Ovary (tissue), 9 donors: ENCODE results near the gene FAM210A. TPM values are rescaled to one million over a fixed set of nuclear protein-coding genes. Genes with fewer than 3 reads are reported as not detected.

Experiments used
- DNase-seq, 5 donors: peaks; one replicate each; pipeline ENCODE4 v3.0.0-alpha.2; 2019 to 2020
- H3K27ac ChIP-seq, 2 donors: fragments of 200-600 bp; one replicate each; pipeline versions ENCODE4 v1.5.1 to v1.8.0; 2019 to 2022
- H3K27me3 ChIP-seq: fragments of 200-600 bp; one replicate; pipeline ENCODE4 v1.8.0; 2022
- H3K36me3 ChIP-seq: fragments of 200-600 bp; sonication (generic); one replicate; pipeline ENCODE4 v1.5.1; 2019
- H3K4me1 ChIP-seq: one replicate; pipeline ENCODE4 v1.8.1; 2013; ENCODE audit warnings: mild to moderate bottlenecking, moderate library complexity; ENCODE audit not compliant: insufficient read depth
- H3K4me3 ChIP-seq: fragments of 200-600 bp; sonication (generic); one replicate; pipeline ENCODE4 v1.5.1; 2017
- H3K9me3 ChIP-seq, 2 donors: fragments of 200-600 bp in 1 of 2; sonication (generic) in 1 of 2; one replicate each; pipeline versions ENCODE4 v1.5.1 to v1.8.1; 2013 to 2019; ENCODE audit warnings: mild to moderate bottlenecking in 1 of 2, moderate library complexity in 1 of 2
- EP300 ChIP-seq: sonication (generic); formaldehyde crosslinking; IDR thresholded peaks from one replicate; pipeline ENCODE4 v1.6.1; 2017; ENCODE audit warnings: antibody characterized with exemption
- POLR2A ChIP-seq: fragments of 450-650 bp; IDR thresholded peaks from one replicate; pipeline ENCODE4 v1.6.1; 2017; ENCODE audit warnings: antibody characterized with exemption, mild to moderate bottlenecking, moderate library complexity
- WGBS, 3 donors: extraction: QIAGEN DNeasy Blood & Tissue Kit in 1 of 3; methylation state at CpG; one replicate each; pipeline versions ENCODE4 v1.1.5 to v1.1.7; 2013 to 2017; 5-methylcytosine and 5-hydroxymethylcytosine counted together
- intact Hi-C, 4 donors: fragments of 100-400 bp; cut with DNase I; formaldehyde crosslinking; loops; one replicate each; pipeline versions ENCODE4 v1.11.0 to v1.15.1; 2022 to 2023
- polyA plus RNA-seq, 2 donors: library from polyadenylated mRNA; stranded (reverse); fragments of 200-250 nt in 1 of 2; fragments of 350-450 nt in 1 of 2; fragmentation: Illumina TruSeq in 1 of 2; extraction: RNeasy Lipid Tissue Mini Kit (QIAGEN cat#74804) in 1 of 2; gene quantifications; one replicate each; pipeline ENCODE4 v1.2.3, GENCODE V29; 2013 to 2014
- total RNA-seq, 7 donors: library from RNA; depleted of rRNA in 2 of 7; stranded (reverse); fragments of >200 nt in 2 of 7; fragmentation: NEBNext Ultra II Directional in 3 of 7; extraction: Animal tissue kit (Norgen Biotek cat#: 25700) in 3 of 7; gene quantifications; one replicate each; pipeline versions ENCODE4 v1.1.0 to v1.2.4, GENCODE V29; 2016 to 2023
- TF ChIP-seq, protein P1 (sequence below), 3 donors: fragments of 450-650 bp in 2 of 3; fragments of 200-600 bp in 1 of 3; IDR thresholded peaks; one replicate each; pipeline versions ENCODE4 v1.5.1 to v1.8.0; 2016 to 2022; ENCODE audit warnings: antibody characterized with exemption in 3 of 3, mild to moderate bottlenecking in 1 of 3
- donor health status: DM: no; HTN: no; CAD: no; lungs with moderate emphysema.
- donor health status: DM: no; HTN: no; CAD: no.
- donor health status: Bipolar disorder and iron deficiency.
- donor health status: DM: yes; HTN: yes; CAD: no.
- donor health status: DM: no; HTN: no; CAD: no.
- donor health status: DM: yes; HTN: yes; CAD: no.

Gene FAM210A
- total and polyA plus RNA-seq, 9 donors = 4.7 to 15.2 (median 12.6) TPM

DNA sequence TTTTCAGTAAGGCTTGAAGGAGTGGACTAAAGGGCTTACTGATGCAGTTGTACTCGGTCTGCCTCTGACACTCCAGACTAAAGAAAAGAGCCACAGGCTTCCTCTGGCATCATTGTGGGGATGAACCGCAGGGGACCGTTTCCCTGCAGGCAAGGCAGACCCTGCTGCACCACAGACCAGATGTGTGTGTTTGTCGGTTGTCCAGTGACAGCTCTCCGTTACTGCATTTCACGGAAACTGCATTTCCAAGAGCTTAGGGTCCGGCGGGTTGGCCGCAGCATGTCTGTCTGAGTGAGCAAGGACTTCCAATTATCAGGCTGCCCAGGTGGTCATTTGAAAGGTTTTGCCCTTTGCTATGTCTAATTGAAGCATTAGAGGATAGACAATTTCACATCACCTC is 98.1 kb downstream of the FAM210A start:
- no peaks in the 10 kb centered on the region for H3K9me3 ChIP-seq
- no peak for TF ChIP-seq EP300
- TF ChIP-seq, protein P1, sequence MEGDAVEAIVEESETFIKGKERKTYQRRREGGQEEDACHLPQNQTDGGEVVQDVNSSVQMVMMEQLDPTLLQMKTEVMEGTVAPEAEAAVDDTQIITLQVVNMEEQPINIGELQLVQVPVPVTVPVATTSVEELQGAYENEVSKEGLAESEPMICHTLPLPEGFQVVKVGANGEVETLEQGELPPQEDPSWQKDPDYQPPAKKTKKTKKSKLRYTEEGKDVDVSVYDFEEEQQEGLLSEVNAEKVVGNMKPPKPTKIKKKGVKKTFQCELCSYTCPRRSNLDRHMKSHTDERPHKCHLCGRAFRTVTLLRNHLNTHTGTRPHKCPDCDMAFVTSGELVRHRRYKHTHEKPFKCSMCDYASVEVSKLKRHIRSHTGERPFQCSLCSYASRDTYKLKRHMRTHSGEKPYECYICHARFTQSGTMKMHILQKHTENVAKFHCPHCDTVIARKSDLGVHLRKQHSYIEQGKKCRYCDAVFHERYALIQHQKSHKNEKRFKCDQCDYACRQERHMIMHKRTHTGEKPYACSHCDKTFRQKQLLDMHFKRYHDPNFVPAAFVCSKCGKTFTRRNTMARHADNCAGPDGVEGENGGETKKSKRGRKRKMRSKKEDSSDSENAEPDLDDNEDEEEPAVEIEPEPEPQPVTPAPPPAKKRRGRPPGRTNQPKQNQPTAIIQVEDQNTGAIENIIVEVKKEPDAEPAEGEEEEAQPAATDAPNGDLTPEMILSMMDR (IDR thresholded peaks at IDR 0.05) = no peak
- TF ChIP-seq POLR2A = no peak
- intact Hi-C loops = loop anchor here in 1 of 4 donors (5.0 kb wide), 1 partner anchor 411 kb away; the partner anchor contains the start of gene LDLRAD4
- H3K27ac ChIP-seq = no peak overlapping the region
- WGBS, 3 donors = 79 to 90% (median 82%) methylated on average over 9 of the region's 9 CpGs
- DNase-seq = no peak
- H3K4me3 ChIP-seq = no peak overlapping the region
- no peaks in the 10 kb centered on the region for H3K27me3 ChIP-seq
- no peaks in the 10 kb centered on the region for H3K4me1 ChIP-seq
- no peaks in the 10 kb centered on the region for H3K36me3 ChIP-seq

DNA sequence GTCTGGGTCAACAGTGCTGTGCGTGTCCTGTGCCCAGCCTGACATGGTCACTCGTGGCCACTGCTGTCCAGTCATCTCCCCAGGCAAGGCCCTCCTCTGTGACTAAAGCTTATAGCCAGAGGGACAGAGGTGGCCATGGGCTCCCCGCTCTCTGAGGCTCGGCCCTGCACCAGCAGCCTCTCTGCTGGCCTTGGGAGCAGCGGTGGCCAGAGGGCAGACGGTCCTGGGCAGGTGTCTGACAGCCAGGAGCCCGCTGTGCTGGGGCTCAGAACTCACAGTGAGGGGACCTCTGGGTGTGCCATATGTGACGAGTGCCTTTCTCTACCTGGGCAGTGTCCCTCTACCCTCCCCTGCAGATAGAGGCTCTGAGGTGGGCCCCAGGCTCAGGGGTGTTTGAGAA is 98.7 kb downstream of the FAM210A start:
- H3K9me3 ChIP-seq = no peaks in the 10 kb centered on the region
- H3K27me3 ChIP-seq = no peaks in the 10 kb centered on the region
- no peak overlapping the region for H3K4me3 ChIP-seq
- TF ChIP-seq, protein P1 (IDR thresholded peaks at IDR 0.05) = no peak
- TF ChIP-seq POLR2A (no peak), EP300 (no peak)
- intact Hi-C loops = loop anchor here in 1 of 4 donors (5.0 kb wide), 1 partner anchor 410 kb away; the partner anchor contains the start of gene LDLRAD4
- no peak for DNase-seq
- no peak overlapping the region for H3K27ac ChIP-seq
- H3K36me3 ChIP-seq = no peaks in the 10 kb centered on the region
- no peaks in the 10 kb centered on the region for H3K4me1 ChIP-seq
- WGBS, 3 donors = 86 to 99% (median 95%) methylated on average over 6 to 8 of the region's 8 CpGs

GRCh38 chr18:13626544-13626908 is 99.8 kb downstream of the FAM210A start:
- Histone ChIP-seq H3K36me3 (no peaks in the 10 kb centered on the region), H3K27ac (no peak overlapping the region), H3K4me1 (no peaks in the 10 kb centered on the region), H3K27me3 (no peaks in the 10 kb centered on the region), H3K9me3 (no peaks in the 10 kb centered on the region), H3K4me3 (no peak overlapping the region)
- intact Hi-C loops = loop anchor here in 1 of 4 donors (5.0 kb wide), 1 partner anchor 409 kb away; the partner anchor contains the start of gene LDLRAD4
- WGBS, 3 donors = 71 to 83% (median 80%) methylated on average over 2 of the region's 2 CpGs
- no peak for DNase-seq
- TF ChIP-seq, protein P1 (IDR thresholded peaks at IDR 0.05) = no peak
- no peak for TF ChIP-seq POLR2A
- no peak for TF ChIP-seq EP300

DNA sequence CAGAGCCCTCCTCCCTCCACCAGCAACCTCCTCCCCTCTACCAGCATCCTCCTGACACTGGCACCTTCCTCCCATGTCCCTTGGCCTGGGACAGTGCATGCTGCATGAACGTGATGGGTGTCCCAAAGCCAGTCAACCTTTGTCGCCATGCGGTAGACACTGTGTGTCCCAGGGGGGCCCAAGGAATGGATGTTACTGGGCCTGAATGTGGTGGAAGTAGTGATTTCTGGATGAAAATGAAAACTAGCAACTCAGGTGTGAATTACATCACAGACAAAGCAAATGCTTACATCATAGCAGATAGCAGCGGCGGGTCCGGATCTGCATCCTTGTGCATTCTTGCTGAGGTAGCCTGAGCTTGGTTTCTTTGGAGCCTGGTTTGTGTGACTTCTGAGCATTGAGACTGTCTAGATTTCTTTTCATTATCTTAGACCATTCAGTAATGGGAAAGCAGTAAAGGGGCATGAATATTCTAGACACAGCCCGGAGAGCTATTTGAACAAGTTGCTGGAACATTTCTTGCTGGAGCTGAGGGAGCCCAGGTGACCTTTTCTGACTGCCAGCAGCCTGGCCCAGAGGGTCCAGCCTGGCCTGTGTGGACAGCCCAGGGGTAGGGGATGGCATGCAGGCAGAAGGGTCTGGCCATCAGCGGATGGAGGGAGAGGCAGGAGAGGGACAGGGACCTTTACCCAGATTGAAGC is 100.4 kb downstream of the FAM210A start:
- Histone ChIP-seq H3K4me3 (no peak overlapping the region), H3K4me1 (no peaks in the 10 kb centered on the region), H3K9me3 (no peaks in the 10 kb centered on the region), H3K27ac (no peak overlapping the region), H3K27me3 (no peaks in the 10 kb centered on the region), H3K36me3 (no peaks in the 10 kb centered on the region)
- no peak for DNase-seq
- 89 to 93% (median 92%) methylated on average over 8 of the region's 8 CpGs for WGBS, 3 donors
- TF ChIP-seq EP300 (no peak), POLR2A (no peak)
- TF ChIP-seq, protein P1 (IDR thresholded peaks at IDR 0.05) = no peak
- intact Hi-C loops = loop anchor here in 1 of 4 donors (5.0 kb wide), 1 partner anchor 409 kb away; the partner anchor contains the start of gene LDLRAD4
